Measurements from ENCODE around the gene CLEC20A. TPM values are rescaled to one million over a fixed set of nuclear protein-coding genes. Genes with fewer than 3 reads are reported as not detected.

The CLEC20A gene
- total RNA-seq, 1 donor from 2014 or later = not detected

DNA sequence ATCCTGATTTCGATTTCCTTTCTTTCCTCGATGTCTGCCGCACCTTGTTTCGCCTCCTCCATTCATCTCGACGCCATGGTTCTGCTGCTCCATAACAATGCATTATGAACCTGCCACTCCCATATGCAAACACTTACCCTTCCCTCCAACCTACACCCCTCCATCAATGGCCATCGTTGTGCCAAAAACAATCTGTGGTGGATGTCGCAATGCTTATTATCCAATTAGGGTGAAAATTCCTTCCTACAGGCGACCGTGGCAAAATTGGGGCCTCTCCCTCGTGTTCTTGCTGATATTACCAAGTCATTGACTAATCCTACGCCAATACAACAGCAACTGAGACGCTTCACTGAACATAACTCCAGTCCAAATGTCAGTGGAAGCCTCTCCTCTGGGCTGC lies 40.3 kb downstream of the CLEC20A start:
- Mint-ChIP-seq H3K4me3 (ENCODE audit: unreplicated experiment) (no peak overlapping the region), H3K9me3 (ENCODE audit: low read depth) (no peaks in the 10 kb centered on the region), H3K4me1 (ENCODE audit: low read depth) (peaks cover 2% of the 10 kb centered on the region), H3K27ac (ENCODE audit: unreplicated experiment) (no peak overlapping the region), H3K27me3 (ENCODE audit: low read depth) (no peaks in the 10 kb centered on the region), H3K36me3 (ENCODE audit: low read depth) (peaks cover 32% of the 10 kb centered on the region)
- TF ChIP-seq, protein P1, sequence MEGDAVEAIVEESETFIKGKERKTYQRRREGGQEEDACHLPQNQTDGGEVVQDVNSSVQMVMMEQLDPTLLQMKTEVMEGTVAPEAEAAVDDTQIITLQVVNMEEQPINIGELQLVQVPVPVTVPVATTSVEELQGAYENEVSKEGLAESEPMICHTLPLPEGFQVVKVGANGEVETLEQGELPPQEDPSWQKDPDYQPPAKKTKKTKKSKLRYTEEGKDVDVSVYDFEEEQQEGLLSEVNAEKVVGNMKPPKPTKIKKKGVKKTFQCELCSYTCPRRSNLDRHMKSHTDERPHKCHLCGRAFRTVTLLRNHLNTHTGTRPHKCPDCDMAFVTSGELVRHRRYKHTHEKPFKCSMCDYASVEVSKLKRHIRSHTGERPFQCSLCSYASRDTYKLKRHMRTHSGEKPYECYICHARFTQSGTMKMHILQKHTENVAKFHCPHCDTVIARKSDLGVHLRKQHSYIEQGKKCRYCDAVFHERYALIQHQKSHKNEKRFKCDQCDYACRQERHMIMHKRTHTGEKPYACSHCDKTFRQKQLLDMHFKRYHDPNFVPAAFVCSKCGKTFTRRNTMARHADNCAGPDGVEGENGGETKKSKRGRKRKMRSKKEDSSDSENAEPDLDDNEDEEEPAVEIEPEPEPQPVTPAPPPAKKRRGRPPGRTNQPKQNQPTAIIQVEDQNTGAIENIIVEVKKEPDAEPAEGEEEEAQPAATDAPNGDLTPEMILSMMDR (IDR thresholded peaks at IDR 0.05) = no peak
- DNase-seq (ENCODE audit: low spot score) = no peak

DNA sequence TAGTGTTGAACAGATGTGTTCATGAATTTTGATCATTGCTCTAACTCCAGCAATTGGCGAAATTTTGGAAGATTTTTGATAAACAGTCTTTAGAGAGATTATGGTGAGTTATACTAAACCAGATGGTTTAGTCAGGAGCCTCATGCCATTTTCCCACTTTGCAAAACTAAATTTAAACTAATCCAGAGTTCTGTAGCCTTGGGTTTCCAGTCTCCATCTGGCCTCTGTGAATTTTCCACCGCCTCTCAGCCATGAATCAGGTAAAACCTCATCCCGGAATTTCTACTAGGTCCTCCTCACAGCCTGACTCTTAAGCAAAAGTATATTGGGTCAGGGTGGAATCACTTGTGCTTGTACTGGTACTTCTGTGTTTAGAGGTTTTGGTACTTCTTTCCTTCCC lies 44.8 kb downstream of the CLEC20A start:
- no peak overlapping the region for H3K27ac Mint-ChIP-seq (ENCODE audit: unreplicated experiment)
- no peaks in the 10 kb centered on the region for H3K9me3 Mint-ChIP-seq (ENCODE audit: low read depth)
- H3K4me3 Mint-ChIP-seq (ENCODE audit: unreplicated experiment) = no peak overlapping the region
- no peaks in the 10 kb centered on the region for H3K27me3 Mint-ChIP-seq (ENCODE audit: low read depth)
- DNase-seq (ENCODE audit: low spot score) = no peak
- peaks cover 5% of the 10 kb centered on the region for H3K4me1 Mint-ChIP-seq (ENCODE audit: low read depth)
- H3K36me3 Mint-ChIP-seq (ENCODE audit: low read depth) = peaks cover 21% of the 10 kb centered on the region
- TF ChIP-seq, protein P1 (IDR thresholded peaks at IDR 0.05) = no peak

DNA sequence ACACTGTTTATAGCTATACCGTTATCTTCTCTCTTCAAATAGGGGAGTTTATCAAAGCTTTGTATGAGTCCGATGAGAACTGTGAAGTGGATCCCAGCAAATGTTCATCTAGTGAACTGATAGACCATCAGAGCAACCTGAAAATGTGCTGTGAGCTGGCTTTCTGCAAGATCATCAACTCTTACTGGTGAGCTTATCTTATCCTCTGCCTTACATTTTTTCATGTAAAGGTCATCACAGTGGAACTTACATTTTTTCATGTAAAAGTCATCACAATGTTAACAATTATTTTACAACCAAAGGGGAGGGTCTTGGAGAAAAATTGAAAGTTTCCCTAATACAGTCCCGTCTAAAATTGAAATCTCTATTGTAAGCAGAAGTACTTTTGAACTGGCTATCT lies 45.2 kb downstream of the CLEC20A start:
- H3K9me3 Mint-ChIP-seq (ENCODE audit: low read depth) = no peaks in the 10 kb centered on the region
- TF ChIP-seq, protein P1 (IDR thresholded peaks at IDR 0.05) = no peak
- no peak overlapping the region for H3K4me3 Mint-ChIP-seq (ENCODE audit: unreplicated experiment)
- DNase-seq (ENCODE audit: low spot score) = no peak
- H3K27ac Mint-ChIP-seq (ENCODE audit: unreplicated experiment) = no peak overlapping the region
- peaks cover 5% of the 10 kb centered on the region for H3K4me1 Mint-ChIP-seq (ENCODE audit: low read depth)
- no peaks in the 10 kb centered on the region for H3K27me3 Mint-ChIP-seq (ENCODE audit: low read depth)
- H3K36me3 Mint-ChIP-seq (ENCODE audit: low read depth) = peaks cover 16% of the 10 kb centered on the region

DNA sequence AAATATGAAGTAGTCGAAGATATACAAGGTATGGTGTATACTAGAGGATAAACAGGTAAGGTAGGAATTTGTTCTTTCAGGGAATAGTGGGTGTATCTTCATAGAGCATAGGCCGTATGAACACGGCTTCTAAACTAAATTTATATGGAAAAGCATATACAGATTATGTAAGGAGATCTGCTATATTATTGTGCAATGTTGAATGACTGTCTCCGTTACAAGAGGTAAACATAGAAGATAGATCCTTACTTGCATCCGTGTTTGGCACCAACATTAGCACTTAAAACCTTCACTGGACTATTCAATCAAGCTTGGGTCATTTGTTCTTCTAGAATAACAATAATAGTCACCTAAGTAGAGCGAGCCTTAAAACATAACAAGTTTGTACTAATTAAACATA lies 45.9 kb downstream of the CLEC20A start:
- H3K36me3 Mint-ChIP-seq (ENCODE audit: low read depth) = peaks cover 13% of the 10 kb centered on the region
- TF ChIP-seq, protein P1 (IDR thresholded peaks at IDR 0.05) = no peak
- no peaks in the 10 kb centered on the region for H3K9me3 Mint-ChIP-seq (ENCODE audit: low read depth)
- peaks cover 5% of the 10 kb centered on the region for H3K4me1 Mint-ChIP-seq (ENCODE audit: low read depth)
- H3K27me3 Mint-ChIP-seq (ENCODE audit: low read depth) = no peaks in the 10 kb centered on the region
- no peak overlapping the region for H3K4me3 Mint-ChIP-seq (ENCODE audit: unreplicated experiment)
- no peak overlapping the region for H3K27ac Mint-ChIP-seq (ENCODE audit: unreplicated experiment)
- no peak for DNase-seq (ENCODE audit: low spot score)

DNA sequence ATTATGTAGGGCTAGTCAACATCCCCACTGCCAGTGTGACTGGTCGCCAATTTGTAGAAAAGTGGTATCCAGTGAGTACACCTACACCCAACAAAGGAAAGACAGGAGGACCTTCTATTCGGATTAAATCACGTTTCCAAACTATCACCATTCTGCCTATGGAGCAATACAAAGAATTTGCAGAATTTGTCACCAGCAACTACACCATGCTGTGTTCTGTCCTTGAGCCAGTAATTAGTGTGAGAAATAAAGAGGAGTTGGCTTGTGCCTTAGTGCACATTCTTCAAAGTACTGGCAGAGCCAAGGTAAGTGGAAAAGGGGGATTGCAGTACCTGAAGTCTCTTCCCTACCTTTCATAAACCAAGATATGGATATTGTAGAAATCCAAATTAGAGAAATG lies 53.8 kb downstream of the CLEC20A start:
- no peak for DNase-seq (ENCODE audit: low spot score)
- Mint-ChIP-seq H3K9me3 (ENCODE audit: low read depth) (no peaks in the 10 kb centered on the region), H3K27ac (ENCODE audit: unreplicated experiment) (no peak overlapping the region), H3K36me3 (ENCODE audit: low read depth) (peaks cover 33% of the 10 kb centered on the region), H3K4me3 (ENCODE audit: unreplicated experiment) (no peak overlapping the region), H3K4me1 (ENCODE audit: low read depth) (peaks cover 5% of the 10 kb centered on the region), H3K27me3 (ENCODE audit: low read depth) (no peaks in the 10 kb centered on the region)
- TF ChIP-seq, protein P1 (IDR thresholded peaks at IDR 0.05) = no peak
